GM12874 (cell line): Measurements from ENCODE around the gene HOXA3.

Experiments
- TF ChIP-seq, protein P1 (sequence below): IDR thresholded peaks from 2 replicates; pipeline ENCODE4 v1.5.1; 2011; ENCODE audit warnings: low read depth, mild to moderate bottlenecking, control low read depth, low read length, moderate library complexity; ENCODE audit not compliant: insufficient read depth

HOXA3 gene

DNA sequence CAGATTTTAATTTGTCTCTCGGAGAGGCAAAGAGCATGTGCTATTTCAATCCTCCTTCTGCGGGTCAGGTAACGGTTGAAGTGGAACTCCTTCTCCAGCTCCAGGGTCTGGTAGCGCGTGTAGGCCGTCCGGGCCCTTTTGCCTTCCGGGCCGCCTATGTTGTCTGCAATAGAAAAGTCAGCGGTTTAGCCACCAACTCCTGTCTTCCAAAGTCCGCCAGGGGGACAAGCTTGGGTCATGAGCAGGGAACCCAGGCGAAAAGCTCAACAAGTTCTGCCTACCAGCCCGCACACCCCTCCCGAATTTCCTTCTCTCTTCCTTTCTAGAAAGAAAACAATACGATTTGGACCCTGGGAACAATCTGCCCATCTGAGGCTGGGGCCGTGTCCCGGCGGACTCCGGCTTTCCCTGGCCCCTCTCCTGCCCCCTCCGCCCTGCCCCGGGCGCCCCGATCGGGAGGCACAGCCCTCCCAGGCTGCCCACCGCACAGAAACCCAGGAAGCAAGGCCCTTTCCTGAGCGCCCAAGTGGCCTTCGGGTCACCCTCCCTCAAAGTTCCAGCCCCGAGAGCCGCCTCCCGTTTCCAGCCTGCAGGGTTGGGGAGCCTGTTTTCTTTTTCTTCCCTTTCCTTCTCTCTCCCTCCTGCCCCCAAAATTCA, 10.3 kb downstream of the HOXA3 start:
- TF ChIP-seq, protein P1, sequence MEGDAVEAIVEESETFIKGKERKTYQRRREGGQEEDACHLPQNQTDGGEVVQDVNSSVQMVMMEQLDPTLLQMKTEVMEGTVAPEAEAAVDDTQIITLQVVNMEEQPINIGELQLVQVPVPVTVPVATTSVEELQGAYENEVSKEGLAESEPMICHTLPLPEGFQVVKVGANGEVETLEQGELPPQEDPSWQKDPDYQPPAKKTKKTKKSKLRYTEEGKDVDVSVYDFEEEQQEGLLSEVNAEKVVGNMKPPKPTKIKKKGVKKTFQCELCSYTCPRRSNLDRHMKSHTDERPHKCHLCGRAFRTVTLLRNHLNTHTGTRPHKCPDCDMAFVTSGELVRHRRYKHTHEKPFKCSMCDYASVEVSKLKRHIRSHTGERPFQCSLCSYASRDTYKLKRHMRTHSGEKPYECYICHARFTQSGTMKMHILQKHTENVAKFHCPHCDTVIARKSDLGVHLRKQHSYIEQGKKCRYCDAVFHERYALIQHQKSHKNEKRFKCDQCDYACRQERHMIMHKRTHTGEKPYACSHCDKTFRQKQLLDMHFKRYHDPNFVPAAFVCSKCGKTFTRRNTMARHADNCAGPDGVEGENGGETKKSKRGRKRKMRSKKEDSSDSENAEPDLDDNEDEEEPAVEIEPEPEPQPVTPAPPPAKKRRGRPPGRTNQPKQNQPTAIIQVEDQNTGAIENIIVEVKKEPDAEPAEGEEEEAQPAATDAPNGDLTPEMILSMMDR, result no peak

DNA sequence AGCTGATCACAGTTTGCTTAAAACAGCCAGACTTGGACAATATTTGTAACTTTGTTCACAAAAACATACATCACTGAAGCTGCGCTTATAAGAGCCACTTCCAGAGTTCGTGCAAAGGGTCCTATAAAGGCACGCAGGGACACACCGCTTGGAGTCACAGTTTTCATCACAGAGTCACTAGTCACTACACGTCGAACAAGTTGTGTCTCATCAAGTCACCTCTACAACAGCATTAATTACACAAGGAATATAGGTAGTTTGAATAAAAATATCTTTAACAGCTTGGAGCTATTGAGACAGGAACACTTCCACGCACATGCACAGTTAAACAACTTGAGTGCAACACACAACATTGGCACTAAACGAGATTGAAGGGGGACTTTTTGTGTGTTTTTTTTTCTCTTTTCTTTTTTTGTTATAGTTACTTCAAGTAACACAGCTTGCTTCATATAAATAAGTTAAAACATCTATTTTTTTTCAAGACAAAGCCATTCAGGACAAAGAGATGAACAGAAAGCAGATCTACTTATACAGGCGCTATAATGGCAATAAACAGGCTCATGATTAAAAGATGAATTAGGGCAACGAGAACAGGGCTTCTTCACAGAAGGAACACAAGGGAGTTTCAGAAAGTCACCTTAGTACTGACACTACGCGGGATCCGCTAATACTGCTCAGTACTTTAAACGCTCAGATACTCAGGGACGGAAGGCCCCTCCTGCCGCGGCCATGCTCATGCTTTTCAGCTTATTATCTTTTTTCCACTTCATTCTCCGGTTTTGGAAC, 11.1 kb downstream of the HOXA3 start:
- TF ChIP-seq, protein P1, result no peak

DNA sequence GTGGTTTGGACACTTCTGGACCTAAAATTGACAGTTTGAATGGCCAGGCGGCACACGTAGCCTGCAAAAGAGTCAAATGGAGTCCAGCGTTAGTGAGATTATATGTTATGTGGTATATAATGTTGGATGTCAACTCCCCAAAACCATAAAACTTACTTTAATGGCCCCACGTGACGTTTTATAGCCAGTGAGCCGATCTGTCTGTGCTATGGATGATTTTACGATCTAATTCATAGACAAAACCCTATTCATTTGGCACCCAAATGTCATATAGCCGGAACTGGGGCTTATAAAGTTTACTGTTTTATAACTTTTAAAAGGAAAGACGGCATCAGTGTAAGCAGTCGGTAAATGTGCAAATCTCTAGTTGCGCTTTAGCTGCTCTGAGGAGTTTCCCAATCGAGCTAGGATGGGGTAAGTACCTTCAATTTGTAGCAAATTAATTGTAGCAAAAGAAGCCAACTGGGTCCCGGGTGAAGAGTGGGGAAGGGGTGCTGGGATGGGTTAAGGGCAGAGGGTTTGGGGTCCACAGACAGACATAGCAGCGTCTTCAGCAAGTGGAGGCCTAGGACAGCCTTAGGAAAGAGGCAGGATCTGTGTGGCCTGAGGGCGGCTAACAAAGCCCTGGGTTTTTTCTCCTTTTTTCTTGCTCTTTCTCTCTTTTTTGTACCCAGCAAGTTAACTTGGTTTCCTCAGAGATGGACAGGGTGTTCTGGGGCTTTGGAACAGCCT, 12.1 kb downstream of the HOXA3 start:
- TF ChIP-seq, protein P1, result no peak

DNA sequence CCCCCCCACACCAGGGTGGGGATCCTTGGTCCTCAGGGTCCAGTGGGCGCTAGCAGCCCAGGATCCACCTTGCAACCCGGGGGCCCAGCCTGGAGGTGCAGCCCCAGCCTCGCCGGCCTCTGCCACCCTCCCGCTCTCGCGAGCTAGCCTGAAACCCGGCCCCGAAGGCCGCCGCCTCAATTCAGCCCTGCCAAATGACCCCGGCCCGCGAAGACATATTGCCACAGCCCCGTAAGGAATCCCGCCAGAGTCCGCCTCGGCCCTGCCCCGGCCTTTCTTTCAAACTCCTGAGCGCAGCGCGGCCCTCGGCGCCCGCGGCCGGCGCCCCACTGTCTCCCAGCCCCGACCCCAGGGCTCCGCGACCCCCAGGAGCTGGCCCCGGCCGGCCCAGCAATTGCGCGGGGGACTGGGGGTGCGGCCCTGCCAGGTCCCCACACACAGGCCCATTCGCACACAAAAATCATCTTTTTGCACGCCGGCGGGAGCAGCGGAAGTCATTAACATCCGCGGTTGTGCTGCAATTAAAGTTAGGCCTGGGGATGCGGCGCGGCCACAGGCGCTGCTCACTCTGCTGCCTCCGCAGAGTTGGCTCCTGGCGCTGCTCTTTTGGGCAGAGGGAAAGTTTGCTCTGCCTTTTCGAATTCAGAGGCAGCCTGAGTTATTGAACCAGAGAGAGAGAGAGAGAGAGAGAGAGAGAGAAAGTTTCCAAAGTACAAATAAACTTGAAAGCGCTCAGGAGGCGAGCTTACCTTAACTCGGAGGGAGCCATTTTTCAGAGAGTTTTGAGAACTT, 12.9 kb downstream of the HOXA3 start:
- TF ChIP-seq, protein P1, result no peak

DNA sequence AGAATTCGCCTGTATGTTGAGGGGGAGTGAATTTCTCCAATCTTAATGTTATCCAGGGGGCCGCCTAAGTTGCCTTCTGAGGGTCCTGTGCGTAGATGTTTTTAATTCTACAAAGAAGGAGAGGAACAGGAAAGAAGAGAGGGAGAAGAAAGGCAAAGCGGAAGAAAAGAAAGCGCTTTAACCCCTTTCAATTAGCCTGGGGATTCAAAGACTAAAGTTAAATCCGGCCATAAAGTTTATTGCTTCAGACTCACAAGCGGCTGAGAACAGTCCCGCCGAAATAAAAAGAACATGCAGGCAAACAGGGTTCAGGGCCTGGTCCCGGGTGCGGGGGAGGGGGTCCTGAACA, 13.4 kb downstream of the HOXA3 start:
- TF ChIP-seq, protein P1, result no peak

DNA sequence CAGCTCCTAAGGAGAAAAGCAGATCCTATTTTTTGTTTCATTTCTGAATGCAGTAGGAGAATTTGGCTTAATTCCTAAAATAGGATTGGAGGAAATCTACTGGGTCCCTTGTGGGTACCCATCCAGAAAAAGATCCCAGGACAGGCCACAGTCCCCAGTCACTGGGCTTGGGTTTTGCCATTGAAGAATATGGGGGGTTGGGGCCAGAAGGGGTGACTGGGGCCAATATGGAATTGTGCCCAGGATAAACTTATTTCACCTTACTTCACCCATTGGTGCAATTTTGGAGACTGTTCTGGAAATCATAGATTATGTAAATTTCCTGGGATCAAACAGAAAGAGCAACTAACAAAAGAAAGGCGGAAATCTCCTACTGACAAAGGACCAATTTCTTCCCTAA, 13.9 kb downstream of the HOXA3 start:
- TF ChIP-seq, protein P1, result no peak
